Stimulated activated CD8-positive, alpha-beta memory T cell treated with anti-CD3 and anti-CD28 coated beads, Interleukin-7, amount 100 ng/mL, for 1 hour (primary cell): ENCODE measurements around the gene HMGB3.
A peak's percentile ranks its signal among the peaks of the same experiment; 100 is the strongest.
"Not testable (repeated sequence)": the region's sequence is repeated elsewhere in the genome, so short reads cannot be mapped to it uniquely, and the experiment has no call there.

Experiments
- DNase-seq, 2 donors: peaks; one replicate each; pipeline ENCODE4 v3.0.0-alpha.2; 2020; ENCODE audit warnings: low read depth in 2 of 2

The HMGB3 gene

GRCh38 chrX:150982788-150983520 is at the start of gene HMGB3:
TSS of gene HMGB3 (plus strand) at chrX:150983335. CDS start at chrX:150985600, 2,265 bp downstream.
- DNase-seq: peak; percentile 36 to 39

- no peak for DNase-seq
Observed at GRCh38 chrX:150933945-150934350, 49.2 kb upstream of the HMGB3 start.

GRCh38 chrX:150934453-150934852 is 48.7 kb upstream of the HMGB3 start:
- no peak for DNase-seq

DNA sequence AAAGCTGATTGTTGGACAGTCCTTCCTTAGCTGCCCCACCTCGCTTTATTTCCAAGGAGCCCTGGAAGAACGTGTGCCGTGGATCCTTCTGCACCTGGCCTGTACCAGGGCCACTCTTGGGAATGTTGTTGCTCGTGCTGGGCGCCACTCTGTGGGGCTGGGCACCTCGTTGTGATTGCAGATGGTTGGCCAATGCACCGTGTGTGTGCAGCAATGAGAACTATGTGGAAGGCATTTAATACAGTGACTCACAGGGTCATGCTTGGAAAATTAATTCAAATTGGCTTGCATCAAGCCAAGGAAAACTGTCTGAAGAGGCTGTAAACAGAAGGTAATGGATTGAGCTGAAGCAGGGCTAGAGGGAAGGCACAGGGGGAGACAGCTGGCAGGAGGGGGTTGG is 47.7 kb upstream of the HMGB3 start:
- no peak for DNase-seq

GRCh38 chrX:150936556-150936955 is 46.6 kb upstream of the HMGB3 start:
- no peak for DNase-seq

GRCh38 chrX:150940844-150941495 is 42.2 kb upstream of the HMGB3 start:
- DNase-seq: no peak

DNA sequence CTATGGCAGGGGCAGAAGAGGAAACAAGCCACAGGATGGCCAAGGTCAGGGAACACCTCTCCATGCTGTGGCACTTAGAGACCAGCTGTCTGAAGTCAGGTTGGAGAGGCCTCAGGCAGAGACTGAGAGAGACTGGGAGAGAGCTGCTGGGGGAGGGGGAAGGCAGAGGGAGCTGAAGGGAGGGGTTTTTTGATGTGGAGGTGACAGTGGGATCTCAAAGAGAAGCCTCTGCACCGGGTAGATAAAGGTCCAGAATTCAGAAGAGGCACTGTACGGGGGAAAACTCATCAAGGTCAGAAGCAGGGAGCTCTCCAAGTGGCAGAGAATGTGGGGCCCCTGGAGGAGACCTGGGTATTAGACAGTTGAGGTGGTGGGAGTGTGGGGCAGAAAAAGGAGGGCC is 41.6 kb upstream of the HMGB3 start:
- no peak for DNase-seq

DNA sequence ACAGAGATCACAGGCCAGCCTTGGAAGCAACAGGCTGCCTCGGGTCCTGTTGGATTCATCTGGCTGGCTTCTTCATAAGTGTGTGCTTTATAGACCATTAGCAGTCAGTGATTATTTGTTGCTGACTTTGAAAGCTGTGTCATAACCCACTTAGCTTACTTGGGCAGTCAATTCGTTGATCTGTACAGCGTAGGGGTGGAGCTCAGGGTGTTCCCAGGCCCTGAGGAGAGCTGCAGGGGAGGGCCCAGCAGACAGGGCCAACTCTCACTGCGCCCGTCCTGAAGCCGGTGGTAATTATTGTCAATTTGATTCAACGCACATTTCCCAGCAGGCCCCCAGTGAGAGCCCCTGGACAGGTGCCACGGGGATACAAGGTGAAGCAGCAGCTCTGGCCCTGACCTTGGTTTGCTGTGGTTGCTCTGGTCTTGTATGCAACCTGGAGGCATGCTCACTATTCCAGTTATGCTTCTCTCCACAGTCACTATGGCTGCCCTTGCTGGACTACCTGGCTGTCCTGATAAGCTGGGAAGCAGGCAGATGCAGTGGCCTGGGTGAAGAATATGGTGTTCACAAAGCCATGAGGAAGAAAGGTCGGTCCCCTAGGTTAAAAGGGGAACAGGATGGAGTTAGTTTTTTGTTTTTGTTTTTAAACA is 40.1 kb upstream of the HMGB3 start:
- no peak for DNase-seq

DNA sequence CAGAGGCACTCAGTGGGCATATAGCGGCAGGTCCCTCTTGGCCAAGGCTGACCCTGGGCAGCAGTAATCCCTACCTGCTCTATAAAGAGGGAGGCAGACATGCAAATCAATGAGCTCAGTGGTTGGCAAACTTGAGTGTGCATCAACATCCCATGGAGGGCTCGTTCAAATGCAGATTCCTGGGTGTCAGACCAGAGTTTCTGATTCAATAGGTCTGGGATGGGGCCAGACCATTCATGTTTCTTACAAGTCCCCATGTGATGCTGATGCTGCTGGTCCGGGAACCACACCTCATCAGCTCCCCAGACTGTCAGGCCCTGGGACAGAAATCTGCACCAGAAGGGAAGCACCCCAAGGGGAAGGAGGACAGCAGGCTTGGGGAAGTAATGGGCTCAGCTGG is 38.9 kb upstream of the HMGB3 start:
- DNase-seq: no peak

GRCh38 chrX:150954951-150955350 is 28.2 kb upstream of the HMGB3 start:
- DNase-seq: no peak

DNA sequence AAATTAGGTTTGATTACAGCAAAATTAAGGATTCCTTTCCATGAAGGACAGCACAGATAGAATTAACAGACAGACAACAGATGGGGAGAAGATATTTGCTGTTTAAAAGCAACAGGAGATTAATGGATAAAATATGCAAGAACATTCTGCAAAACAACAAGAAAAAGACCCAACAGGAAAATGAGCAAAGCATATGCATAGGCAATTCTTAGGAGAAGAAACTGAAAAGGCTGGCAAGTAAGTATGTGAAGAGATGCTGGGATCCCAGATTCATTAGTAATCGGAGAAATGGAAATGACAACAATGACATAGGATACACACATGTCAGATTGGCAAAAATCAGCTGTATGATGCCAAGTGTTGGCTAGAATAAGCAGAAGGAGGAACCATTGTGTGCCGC is 27.5 kb upstream of the HMGB3 start:
- DNase-seq: no peak

DNA sequence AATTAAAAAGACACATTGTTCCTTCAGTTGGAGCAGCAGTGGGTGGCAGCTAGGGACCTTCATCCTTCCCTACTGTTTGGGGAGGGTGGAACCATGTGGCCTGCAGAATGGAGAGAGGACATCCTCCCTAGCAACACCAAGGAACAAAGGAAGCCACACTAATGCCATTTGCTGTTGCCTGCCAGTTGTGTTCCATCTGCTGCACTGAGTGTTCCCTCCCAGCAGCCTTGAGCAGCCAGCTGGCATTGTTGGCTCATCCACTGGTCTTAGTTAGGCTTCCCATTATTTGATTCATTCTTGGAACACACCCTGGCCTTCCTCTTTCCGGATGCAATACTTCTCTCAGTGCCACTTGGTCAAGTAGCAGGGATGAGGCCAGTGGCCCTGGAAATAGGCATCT is 25.0 kb upstream of the HMGB3 start:
- no peak for DNase-seq

GRCh38 chrX:150959557-150959956 is 23.6 kb upstream of the HMGB3 start:
- no peak for DNase-seq

GRCh38 chrX:150961631-150962030 is 21.5 kb upstream of the HMGB3 start:
- no peak for DNase-seq

DNA sequence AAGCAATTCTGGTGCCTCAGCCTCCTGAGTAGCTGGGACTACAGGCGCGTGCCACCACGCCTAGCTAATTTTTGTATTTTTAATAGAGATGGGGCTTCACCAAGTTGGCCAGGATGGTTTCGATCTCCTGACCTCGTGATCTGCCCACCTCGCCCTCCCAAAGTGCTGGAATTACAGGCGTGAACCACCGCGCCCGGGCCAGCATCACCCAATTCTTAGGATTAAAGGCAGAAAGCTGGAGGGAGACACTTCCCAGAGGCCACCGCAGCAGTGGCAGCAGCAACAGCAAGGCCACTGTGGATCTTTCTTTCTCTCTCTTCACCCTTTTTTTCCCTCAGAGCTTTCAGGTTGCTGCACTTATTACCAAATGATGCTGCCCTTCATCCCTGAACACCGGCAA is 18.7 kb upstream of the HMGB3 start:
- DNase-seq: not testable (repeated sequence)

DNA sequence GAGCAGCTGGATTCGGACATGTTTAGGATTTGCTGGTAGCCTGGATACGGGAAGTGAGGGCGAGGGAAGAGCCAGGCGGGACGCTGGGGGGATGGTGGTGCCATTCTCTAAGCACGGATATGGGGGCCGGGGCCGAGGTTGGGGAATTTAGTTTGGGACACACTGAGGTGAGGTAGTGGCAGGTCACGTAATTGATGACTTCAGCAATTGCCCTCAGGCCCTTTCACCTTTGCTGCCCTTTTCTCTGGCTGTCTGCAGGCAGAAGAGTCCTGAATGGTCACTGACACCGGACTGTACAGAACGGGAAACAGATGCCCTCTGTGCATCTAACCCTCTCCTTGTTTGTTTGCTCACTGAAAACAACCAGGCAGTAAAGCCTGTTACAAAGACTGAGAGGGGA is 16.9 kb upstream of the HMGB3 start:
- no peak for DNase-seq

GRCh38 chrX:150966742-150967141 is 16.4 kb upstream of the HMGB3 start:
- DNase-seq: no peak

- no peak for DNase-seq
Observed at GRCh38 chrX:150967786-150968185, 15.3 kb upstream of the HMGB3 start.

- no peak for DNase-seq
Observed at GRCh38 chrX:150968862-150969720, 14.0 kb upstream of the HMGB3 start.

- DNase-seq: no peak
Observed at GRCh38 chrX:150972450-150972849, 10.7 kb upstream of the HMGB3 start.

DNA sequence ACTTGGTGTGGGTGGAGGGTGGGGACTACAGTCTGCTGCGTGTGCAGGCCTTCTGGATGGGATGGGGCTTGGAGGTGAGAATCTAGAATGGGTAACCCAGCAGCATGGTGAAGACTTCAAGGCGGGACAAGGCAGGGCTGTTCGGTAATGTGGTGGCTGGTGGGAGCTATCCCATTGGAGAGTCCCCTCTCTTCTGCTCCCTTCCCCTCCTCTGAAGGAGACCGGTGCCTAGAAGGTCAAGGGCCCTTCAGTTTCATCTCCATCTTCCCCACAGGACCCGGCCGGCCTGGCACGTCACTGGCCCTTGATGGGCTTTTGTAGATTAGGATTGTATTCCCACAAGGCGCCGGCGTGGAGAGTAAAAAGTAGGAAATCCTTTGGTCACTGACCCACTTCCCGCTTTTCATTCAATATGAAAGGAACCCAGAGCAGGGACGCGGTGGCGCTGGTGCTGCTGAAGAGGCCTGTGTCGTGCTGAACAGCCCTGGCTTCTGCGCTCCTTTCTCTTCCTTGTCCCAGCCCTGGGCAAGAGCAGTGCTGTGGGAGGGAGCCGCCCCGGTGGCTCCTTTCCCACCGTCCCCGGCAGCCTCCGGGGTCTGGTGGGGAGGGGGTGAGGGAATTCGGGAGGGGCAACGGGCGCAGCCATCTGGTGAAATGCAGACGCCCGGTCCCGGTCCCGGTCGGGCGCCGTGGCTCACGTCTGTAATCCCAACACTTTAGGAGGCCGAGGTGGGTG is 7.3 kb upstream of the HMGB3 start:
- DNase-seq: no peak
